SK-N-SH treated with all-trans-retinoic acid at 6 μM for 48 hours (cell line): ENCODE results near the gene SCFD1.

Experiments
- ARNTL ChIP-seq: fragments of 450-650 bp; formaldehyde crosslinking; IDR thresholded peaks from 2 replicates; pipeline ENCODE4 v1.5.0; 2020; ENCODE audit warnings: low read depth, mild to moderate bottlenecking, moderate library complexity, borderline replicate concordance
- ISL1 ChIP-seq: fragments of 250-450 bp; sonication (Bioruptor Pico); IDR thresholded peaks from 2 replicates; pipeline ENCODE4 v2.1.2; 2022; ENCODE audit warnings: mild to moderate bottlenecking, moderate library complexity
- OSR1 ChIP-seq: fragments of 250-450 bp; sonication (Bioruptor Pico); IDR thresholded peaks from 2 replicates; pipeline ENCODE4 v1.8.0; 2022; ENCODE audit warnings: moderate library complexity, mild to moderate bottlenecking, inconsistent platforms
- RARB ChIP-seq: fragments of 250-450 bp; sonication (Bioruptor Pico); IDR thresholded peaks from 2 replicates; pipeline ENCODE4 v1.8.0; 2021; ENCODE audit warnings: mild to moderate bottlenecking, moderate library complexity
- TOX ChIP-seq: fragments of 250-450 bp; sonication (Bioruptor Pico); IDR thresholded peaks from 2 replicates; pipeline ENCODE4 v1.8.0; 2021; ENCODE audit warnings: mild to moderate bottlenecking, moderate library complexity, borderline replicate concordance
- ZFP3 ChIP-seq: fragments of 250-450 bp; sonication (Bioruptor Pico); IDR thresholded peaks from 2 replicates; pipeline ENCODE4 v1.5.0; 2020; ENCODE audit warnings: mild to moderate bottlenecking, moderate library complexity
- ZFP30 ChIP-seq: fragments of 450-650 bp; formaldehyde crosslinking; IDR thresholded peaks from 2 replicates; pipeline ENCODE4 v1.5.0; 2022; ENCODE audit warnings: mild to moderate bottlenecking, moderate library complexity
- ZNF70 ChIP-seq: fragments of 450-650 bp; formaldehyde crosslinking; IDR thresholded peaks from 2 replicates; pipeline ENCODE4 v1.5.0; 2020; ENCODE audit warnings: mild to moderate bottlenecking, moderate library complexity
- ZNF8 ChIP-seq: fragments of 450-650 bp; formaldehyde crosslinking; IDR thresholded peaks from 2 replicates; pipeline ENCODE4 v1.5.0; 2020; ENCODE audit warnings: mild to moderate bottlenecking, moderate library complexity
- TF ChIP-seq, protein P1 (sequence below): fragments of 250-450 bp; sonication (Bioruptor Pico); IDR thresholded peaks from 2 replicates; pipeline ENCODE4 v1.8.0; 2020; ENCODE audit warnings: mild to moderate bottlenecking, moderate library complexity, borderline replicate concordance
- TF ChIP-seq, protein P2 (sequence below): fragments of 250-450 bp; sonication (Bioruptor Pico); IDR thresholded peaks from 2 replicates; pipeline ENCODE4 v1.5.1; 2020; ENCODE audit warnings: low read depth, mild to moderate bottlenecking, moderate library complexity

DNA sequence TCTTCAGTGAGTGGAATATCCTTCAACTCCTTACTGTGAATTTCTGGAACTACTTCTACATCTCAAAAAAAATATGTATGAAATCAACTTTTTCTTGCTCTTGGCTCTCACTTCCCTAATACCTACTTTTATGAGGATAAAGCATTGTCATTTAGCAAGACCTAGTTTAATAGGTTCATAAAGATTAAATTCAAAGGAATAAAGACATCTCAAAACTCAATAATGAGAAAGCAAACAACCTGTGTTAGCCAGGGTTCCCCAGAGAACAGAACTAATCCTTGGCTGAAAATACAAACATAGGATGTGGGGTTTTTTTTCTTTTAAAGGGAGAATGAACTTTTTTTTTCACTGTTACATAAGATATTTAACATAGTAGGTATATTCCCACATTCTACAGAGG is 57.9 kb downstream of the SCFD1 start:
- no peak for TF ChIP-seq RARB (CRISPR knock-in tag)
- no peak for TF ChIP-seq ZFP30 (CRISPR knock-in tag)
- TF ChIP-seq ZNF70 = no peak
- TF ChIP-seq ARNTL (CRISPR knock-in tag) = no peak
- no peak for TF ChIP-seq ISL1 (CRISPR knock-in tag)
- no peak for TF ChIP-seq OSR1 (CRISPR knock-in tag)
- TF ChIP-seq TOX (CRISPR knock-in tag) = no peak
- TF ChIP-seq, protein P1, sequence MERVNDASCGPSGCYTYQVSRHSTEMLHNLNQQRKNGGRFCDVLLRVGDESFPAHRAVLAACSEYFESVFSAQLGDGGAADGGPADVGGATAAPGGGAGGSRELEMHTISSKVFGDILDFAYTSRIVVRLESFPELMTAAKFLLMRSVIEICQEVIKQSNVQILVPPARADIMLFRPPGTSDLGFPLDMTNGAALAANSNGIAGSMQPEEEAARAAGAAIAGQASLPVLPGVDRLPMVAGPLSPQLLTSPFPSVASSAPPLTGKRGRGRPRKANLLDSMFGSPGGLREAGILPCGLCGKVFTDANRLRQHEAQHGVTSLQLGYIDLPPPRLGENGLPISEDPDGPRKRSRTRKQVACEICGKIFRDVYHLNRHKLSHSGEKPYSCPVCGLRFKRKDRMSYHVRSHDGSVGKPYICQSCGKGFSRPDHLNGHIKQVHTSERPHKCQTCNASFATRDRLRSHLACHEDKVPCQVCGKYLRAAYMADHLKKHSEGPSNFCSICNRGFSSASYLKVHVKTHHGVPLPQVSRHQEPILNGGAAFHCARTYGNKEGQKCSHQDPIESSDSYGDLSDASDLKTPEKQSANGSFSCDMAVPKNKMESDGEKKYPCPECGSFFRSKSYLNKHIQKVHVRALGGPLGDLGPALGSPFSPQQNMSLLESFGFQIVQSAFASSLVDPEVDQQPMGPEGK (CRISPR knock-in tag) = no peak
- TF ChIP-seq, protein P2, sequence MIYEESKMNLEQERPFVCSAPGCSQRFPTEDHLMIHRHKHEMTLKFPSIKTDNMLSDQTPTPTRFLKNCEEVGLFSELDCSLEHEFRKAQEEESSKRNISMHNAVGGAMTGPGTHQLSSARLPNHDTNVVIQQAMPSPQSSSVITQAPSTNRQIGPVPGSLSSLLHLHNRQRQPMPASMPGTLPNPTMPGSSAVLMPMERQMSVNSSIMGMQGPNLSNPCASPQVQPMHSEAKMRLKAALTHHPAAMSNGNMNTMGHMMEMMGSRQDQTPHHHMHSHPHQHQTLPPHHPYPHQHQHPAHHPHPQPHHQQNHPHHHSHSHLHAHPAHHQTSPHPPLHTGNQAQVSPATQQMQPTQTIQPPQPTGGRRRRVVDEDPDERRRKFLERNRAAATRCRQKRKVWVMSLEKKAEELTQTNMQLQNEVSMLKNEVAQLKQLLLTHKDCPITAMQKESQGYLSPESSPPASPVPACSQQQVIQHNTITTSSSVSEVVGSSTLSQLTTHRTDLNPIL = no peak
- TF ChIP-seq ZFP3 (CRISPR knock-in tag) = no peak
- TF ChIP-seq ZNF8 (CRISPR knock-in tag) = no peak
